HUES6 (cell line): ENCODE data around the gene SOCS2.
"Not testable (repeated sequence)": the region's sequence is repeated elsewhere in the genome, so short reads cannot be mapped to it uniquely, and the experiment has no call there.

Experiments used
- H3K27ac ChIP-seq: 2 replicates; pipeline ENCODE4 v1.7.0; 2013; ENCODE audit warnings: low read depth, mild to moderate bottlenecking, low read length, inconsistent platforms
- H3K27me3 ChIP-seq: 2 replicates; pipeline ENCODE4 v1.6.1; 2013; ENCODE audit warnings: low read length; ENCODE audit not compliant: control insufficient read depth, insufficient read depth
- H3K36me3 ChIP-seq: 2 replicates; pipeline ENCODE4 v1.6.1; 2013; ENCODE audit warnings: low read length; ENCODE audit not compliant: control insufficient read depth, insufficient read depth
- H3K4me1 ChIP-seq: 2 replicates; pipeline ENCODE4 v1.6.1; 2013; ENCODE audit warnings: low read length; ENCODE audit not compliant: control insufficient read depth, insufficient read depth
- H3K4me3 ChIP-seq: 2 replicates; pipeline ENCODE4 v1.5.1; 2013; ENCODE audit warnings: low read depth, low read length
- H3K9ac ChIP-seq: one replicate; pipeline ENCODE4 v1.6.1; 2013; ENCODE audit warnings: mild to moderate bottlenecking, low read length
- H3K9me3 ChIP-seq: 2 replicates; pipeline ENCODE4 v1.6.1; 2013; ENCODE audit warnings: low read depth, low read length; ENCODE audit not compliant: control insufficient read depth, insufficient read depth

SOCS2 gene

GRCh38 chr12:93616584-93617101 is 44.2 kb downstream of the SOCS2 start:
- no peak overlapping the region for H3K4me3 ChIP-seq
- peak overlapping the region; percentile 18; the same call in 1 of the 2 replicates for H3K27ac ChIP-seq
- no peaks in the 10 kb centered on the region for H3K36me3 ChIP-seq
- H3K27me3 ChIP-seq = no peaks in the 10 kb centered on the region
- peaks cover 44% of the 10 kb centered on the region for H3K4me1 ChIP-seq
- peaks cover 5% of the 10 kb centered on the region; the same call in 1 of the 2 replicates for H3K9me3 ChIP-seq
- no peak overlapping the region for H3K9ac ChIP-seq

GRCh38 chr12:93618891-93619410 is 46.5 kb downstream of the SOCS2 start:
- no peaks in the 10 kb centered on the region for H3K27me3 ChIP-seq
- peaks cover 5% of the 10 kb centered on the region; the same call in 1 of the 2 replicates for H3K9me3 ChIP-seq
- no peak overlapping the region for H3K27ac ChIP-seq
- no peak overlapping the region for H3K9ac ChIP-seq
- peaks cover 26% of the 10 kb centered on the region for H3K4me1 ChIP-seq
- H3K36me3 ChIP-seq = no peaks in the 10 kb centered on the region
- H3K4me3 ChIP-seq = no peak overlapping the region

- H3K4me1 ChIP-seq = peaks cover 16% of the 10 kb centered on the region
- no peak overlapping the region for H3K4me3 ChIP-seq
- peaks cover 5% of the 10 kb centered on the region; the same call in 1 of the 2 replicates for H3K9me3 ChIP-seq
- H3K36me3 ChIP-seq = no peaks in the 10 kb centered on the region
- no peak overlapping the region for H3K27ac ChIP-seq
- H3K27me3 ChIP-seq = no peaks in the 10 kb centered on the region
- no peak overlapping the region for H3K9ac ChIP-seq
These were observed 49.5 kb downstream of the SOCS2 start for GRCh38 chr12:93621986-93622385.

GRCh38 chr12:93622485-93622884 is 50.0 kb downstream of the SOCS2 start:
- H3K9me3 ChIP-seq = peaks cover 5% of the 10 kb centered on the region; the same call in 1 of the 2 replicates
- no peak overlapping the region for H3K4me3 ChIP-seq
- H3K36me3 ChIP-seq = no peaks in the 10 kb centered on the region
- peaks cover 13% of the 10 kb centered on the region; the same call in 1 of the 2 replicates for H3K4me1 ChIP-seq
- H3K27me3 ChIP-seq = no peaks in the 10 kb centered on the region
- H3K27ac ChIP-seq = no peak overlapping the region
- no peak overlapping the region for H3K9ac ChIP-seq

- peaks cover 8% of the 10 kb centered on the region; the same call in 1 of the 2 replicates for H3K4me1 ChIP-seq
- no peaks in the 10 kb centered on the region for H3K9me3 ChIP-seq
- no peak overlapping the region for H3K4me3 ChIP-seq
- peak overlapping the region; percentile 39; the same call in 1 of the 2 replicates for H3K27ac ChIP-seq
- no peaks in the 10 kb centered on the region for H3K36me3 ChIP-seq
- H3K9ac ChIP-seq = no peak overlapping the region
- H3K27me3 ChIP-seq = no peaks in the 10 kb centered on the region
These were observed 52.3 kb downstream of the SOCS2 start for GRCh38 chr12:93624595-93625294.

GRCh38 chr12:93625295-93625645 is 52.8 kb downstream of the SOCS2 start:
- H3K9ac ChIP-seq, H3K4me1 ChIP-seq, H3K27me3 ChIP-seq, H3K9me3 ChIP-seq, H3K36me3 ChIP-seq, H3K4me3 ChIP-seq: not testable (repeated sequence)
- H3K27ac ChIP-seq = 0 out of 2 replicates have a peak overlapping the region, but pooled peaks have one; percentile 39

- H3K36me3 ChIP-seq = no peaks in the 10 kb centered on the region
- H3K9ac ChIP-seq = no peak overlapping the region
- H3K27me3 ChIP-seq = no peaks in the 10 kb centered on the region
- no peak overlapping the region for H3K4me3 ChIP-seq
- peaks cover 8% of the 10 kb centered on the region; the same call in 1 of the 2 replicates for H3K4me1 ChIP-seq
- no peak overlapping the region for H3K27ac ChIP-seq
- no peaks in the 10 kb centered on the region for H3K9me3 ChIP-seq
These were observed 53.7 kb downstream of the SOCS2 start for GRCh38 chr12:93626160-93626559.
